ENCODE data around the gene LEPR.
A peak's percentile ranks its signal among the peaks of the same experiment; 100 is the strongest.

The LEPR gene

GRCh38 chr1:65416767-65417166 is 3.7 kb upstream of the LEPR start:
- no peak overlapping the region for H3K27ac Mint-ChIP-seq (ENCODE audit: low read depth)
- H3K9me3 Mint-ChIP-seq = no peaks in the 10 kb centered on the region
- H3K4me1 Mint-ChIP-seq = peaks cover 8% of the 10 kb centered on the region
- peaks cover 5% of the 10 kb centered on the region for H3K36me3 Mint-ChIP-seq (ENCODE audit: insufficient read depth)
- no peaks in the 10 kb centered on the region for H3K27me3 Mint-ChIP-seq
- H3K4me3 Mint-ChIP-seq = no peak overlapping the region
- ATAC-seq (replicated peaks; ENCODE audit: extremely low read depth, poor library complexity, severe bottlenecking) (no peak), DNase-seq (ENCODE audit: low spot score in 2 of 2) (no peak)

GRCh38 chr1:65417729-65418128 is 2.7 kb upstream of the LEPR start:
- ATAC-seq (replicated peaks; ENCODE audit: extremely low read depth, poor library complexity, severe bottlenecking) (no peak), DNase-seq (ENCODE audit: low spot score in 2 of 2) (no peak)
- no peak overlapping the region for H3K4me3 Mint-ChIP-seq
- no peaks in the 10 kb centered on the region for H3K27me3 Mint-ChIP-seq
- peaks cover 5% of the 10 kb centered on the region for H3K36me3 Mint-ChIP-seq (ENCODE audit: insufficient read depth)
- no peak overlapping the region for H3K27ac Mint-ChIP-seq (ENCODE audit: low read depth)
- peaks cover 8% of the 10 kb centered on the region for H3K4me1 Mint-ChIP-seq
- no peaks in the 10 kb centered on the region for H3K9me3 Mint-ChIP-seq

GRCh38 chr1:65418522-65419185 is 1.8 kb upstream of the LEPR start:
- no peaks in the 10 kb centered on the region for H3K9me3 Mint-ChIP-seq
- peaks cover 5% of the 10 kb centered on the region for H3K36me3 Mint-ChIP-seq (ENCODE audit: insufficient read depth)
- H3K27me3 Mint-ChIP-seq = no peaks in the 10 kb centered on the region
- H3K27ac Mint-ChIP-seq (ENCODE audit: low read depth) = no peak overlapping the region
- H3K4me1 Mint-ChIP-seq = peaks cover 8% of the 10 kb centered on the region
- no peak overlapping the region for H3K4me3 Mint-ChIP-seq
- no peak for DNase-seq (ENCODE audit: low spot score in 2 of 2)
- ATAC-seq (replicated peaks; ENCODE audit: extremely low read depth, poor library complexity, severe bottlenecking) = no peak

GRCh38 chr1:65419681-65420589 is 533 bp upstream of the LEPR start:
- Mint-ChIP-seq H3K27me3 (no peaks in the 10 kb centered on the region), H3K36me3 (ENCODE audit: insufficient read depth) (peaks cover 8% of the 10 kb centered on the region), H3K9me3 (no peaks in the 10 kb centered on the region), H3K4me3 (no peak overlapping the region), H3K27ac (ENCODE audit: low read depth) (no peak overlapping the region), H3K4me1 (peaks cover 8% of the 10 kb centered on the region)
- peak; percentile 93 for ATAC-seq (replicated peaks; ENCODE audit: extremely low read depth, poor library complexity, severe bottlenecking)
- DNase-seq (ENCODE audit: low spot score in 2 of 2) = peak; percentile 98 to 99

- peaks cover 8% of the 10 kb centered on the region for H3K4me1 Mint-ChIP-seq
- no peak overlapping the region for H3K27ac Mint-ChIP-seq (ENCODE audit: low read depth)
- H3K36me3 Mint-ChIP-seq (ENCODE audit: insufficient read depth) = peaks cover 14% of the 10 kb centered on the region
- H3K9me3 Mint-ChIP-seq = no peaks in the 10 kb centered on the region
- DNase-seq (ENCODE audit: low spot score in 2 of 2) (no peak), ATAC-seq (replicated peaks; ENCODE audit: extremely low read depth, poor library complexity, severe bottlenecking) (no peak)
- no peaks in the 10 kb centered on the region for H3K27me3 Mint-ChIP-seq
- H3K4me3 Mint-ChIP-seq = no peak overlapping the region
These were observed 1.0 kb downstream of the LEPR start for GRCh38 chr1:65421351-65422025.

GRCh38 chr1:65422241-65423203 is 2.1 kb downstream of the LEPR start:
- no peak for ATAC-seq (replicated peaks; ENCODE audit: extremely low read depth, poor library complexity, severe bottlenecking)
- no peak overlapping the region for H3K27ac Mint-ChIP-seq (ENCODE audit: low read depth)

GRCh38 chr1:65423884-65424572 is 3.6 kb downstream of the LEPR start:
- H3K27ac Mint-ChIP-seq (ENCODE audit: low read depth) = no peak overlapping the region
- H3K36me3 Mint-ChIP-seq (ENCODE audit: insufficient read depth) = peaks cover 24% of the 10 kb centered on the region
- H3K9me3 Mint-ChIP-seq = no peaks in the 10 kb centered on the region
- ATAC-seq (replicated peaks; ENCODE audit: extremely low read depth, poor library complexity, severe bottlenecking) = no peak
- H3K4me1 Mint-ChIP-seq = peaks cover 8% of the 10 kb centered on the region
- no peak for DNase-seq (ENCODE audit: low spot score in 2 of 2)
- no peaks in the 10 kb centered on the region for H3K27me3 Mint-ChIP-seq
- no peak overlapping the region for H3K4me3 Mint-ChIP-seq

More at GRCh38 chr1:65422241-65423203, 2.1 kb downstream of the LEPR start:
- no peaks in the 10 kb centered on the region for H3K9me3 Mint-ChIP-seq
- no peak overlapping the region for H3K4me3 Mint-ChIP-seq
- H3K36me3 Mint-ChIP-seq (ENCODE audit: insufficient read depth) = peaks cover 19% of the 10 kb centered on the region
- H3K4me1 Mint-ChIP-seq = peaks cover 8% of the 10 kb centered on the region
- no peaks in the 10 kb centered on the region for H3K27me3 Mint-ChIP-seq
- no peak for DNase-seq (ENCODE audit: low spot score in 2 of 2)

GRCh38 chr1:65424573-65424889 is 4.1 kb downstream of the LEPR start:
- Mint-ChIP-seq H3K27ac (ENCODE audit: low read depth) (no peak overlapping the region), H3K27me3 (no peaks in the 10 kb centered on the region), H3K9me3 (no peaks in the 10 kb centered on the region), H3K36me3 (ENCODE audit: insufficient read depth) (peaks cover 25% of the 10 kb centered on the region), H3K4me3 (no peak overlapping the region), H3K4me1 (peaks cover 7% of the 10 kb centered on the region)
- no peak for DNase-seq (ENCODE audit: low spot score in 2 of 2)
- no peak for ATAC-seq (replicated peaks; ENCODE audit: extremely low read depth, poor library complexity, severe bottlenecking)

- no peaks in the 10 kb centered on the region for H3K27me3 Mint-ChIP-seq
- no peak for DNase-seq (ENCODE audit: low spot score in 2 of 2)
- H3K27ac Mint-ChIP-seq (ENCODE audit: low read depth) = no peak overlapping the region
- peaks cover 5% of the 10 kb centered on the region for H3K4me1 Mint-ChIP-seq
- ATAC-seq (replicated peaks; ENCODE audit: extremely low read depth, poor library complexity, severe bottlenecking) = no peak
- no peak overlapping the region for H3K4me3 Mint-ChIP-seq
- no peaks in the 10 kb centered on the region for H3K9me3 Mint-ChIP-seq
- peaks cover 23% of the 10 kb centered on the region for H3K36me3 Mint-ChIP-seq (ENCODE audit: insufficient read depth)
These were observed 4.5 kb downstream of the LEPR start for GRCh38 chr1:65425006-65425405.

- H3K9me3 Mint-ChIP-seq = no peaks in the 10 kb centered on the region
- H3K27ac Mint-ChIP-seq (ENCODE audit: low read depth) = no peak overlapping the region
- DNase-seq (ENCODE audit: low spot score in 2 of 2) (no peak), ATAC-seq (replicated peaks; ENCODE audit: extremely low read depth, poor library complexity, severe bottlenecking) (no peak)
- no peak overlapping the region for H3K4me3 Mint-ChIP-seq
- peaks cover 7% of the 10 kb centered on the region for H3K4me1 Mint-ChIP-seq
- peaks cover 20% of the 10 kb centered on the region for H3K36me3 Mint-ChIP-seq (ENCODE audit: insufficient read depth)
- no peaks in the 10 kb centered on the region for H3K27me3 Mint-ChIP-seq
These were observed 5.2 kb downstream of the LEPR start for GRCh38 chr1:65425697-65426096.

GRCh38 chr1:65429078-65429477 is 8.6 kb downstream of the LEPR start:
- Mint-ChIP-seq H3K4me3 (no peak overlapping the region), H3K36me3 (ENCODE audit: insufficient read depth) (peaks cover 26% of the 10 kb centered on the region), H3K4me1 (peaks cover 10% of the 10 kb centered on the region), H3K27ac (ENCODE audit: low read depth) (no peak overlapping the region), H3K9me3 (no peaks in the 10 kb centered on the region), H3K27me3 (no peaks in the 10 kb centered on the region)
- DNase-seq (ENCODE audit: low spot score in 2 of 2) (no peak), ATAC-seq (replicated peaks; ENCODE audit: extremely low read depth, poor library complexity, severe bottlenecking) (no peak)

All from central memory CD8-positive, alpha-beta T cell (primary cell).